ENCODE data around the gene SLC5A8. TPM values are rescaled to one million over a fixed set of nuclear protein-coding genes. Genes with fewer than 3 reads are reported as not detected.

The SLC5A8 gene
- total and polyA plus RNA-seq, 2 donors (not counting 1 experiment from before 2014, with no cell fraction given), result not detected

DNA sequence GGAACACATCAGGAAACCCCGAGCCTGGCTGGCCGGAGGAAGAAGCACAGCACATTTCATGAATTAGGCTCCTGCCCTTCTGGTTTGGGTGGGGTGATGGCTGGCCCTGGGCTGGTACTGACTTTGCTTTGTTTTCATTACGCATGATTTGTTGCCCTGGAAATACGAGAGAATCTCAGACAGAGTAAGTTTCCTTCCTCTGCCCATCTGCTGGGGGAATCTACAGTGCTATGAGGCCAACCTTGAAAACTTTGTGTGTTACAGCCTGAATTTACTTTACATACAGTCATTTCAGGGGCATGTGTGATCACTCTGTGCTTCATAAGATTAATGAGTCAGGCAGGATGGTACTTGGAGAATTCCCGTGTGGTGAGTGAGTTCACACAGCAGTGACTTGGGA, 20.5 kb upstream of the SLC5A8 start:
- H3K36me3 ChIP-seq (replicated peaks in 1 of 2; ENCODE audit: control extremely low read depth in 1 of 2, control insufficient read depth in 1 of 2, extremely low read depth in 1 of 2, insufficient read depth in 2 of 2, low read length in 1 of 2), result no peaks in the 10 kb centered on the region
- H3K9me3 ChIP-seq (ENCODE audit: control extremely low read depth in 1 of 3, control insufficient read depth in 2 of 3, insufficient read depth in 1 of 3, low read length in 2 of 3), result no peaks in the 10 kb centered on the region
- DNase-seq, result no peak
- no peak overlapping the region for H2AFZ ChIP-seq (ENCODE audit: insufficient read depth, low read depth, low read length, poor library complexity, severe bottlenecking)
- H3K27me3 ChIP-seq (replicated peaks in 1 of 4; ENCODE audit: control extremely low read depth in 1 of 4, control insufficient read depth in 3 of 4, insufficient read depth in 4 of 4, low read length in 3 of 4), result peaks cover 0 to 3% (median 0%) of the 10 kb centered on the region in 4 experiments
- H3K27ac ChIP-seq (ENCODE audit: low read length in 2 of 2), result no peak overlapping the region
- no peak overlapping the region for H3K4me3 ChIP-seq (ENCODE audit: control extremely low read depth in 1 of 5, extremely low read depth in 1 of 5, insufficient read depth in 1 of 5, low read depth in 2 of 5, low read length in 4 of 5)
- no peak for ATAC-seq (ENCODE audit: low read depth)
- no peak overlapping the region for H3K9ac ChIP-seq (ENCODE audit: low read length)
- ChIA-PET POLR2A (no interaction called here), CTCF (no interaction called here)
- no peaks in the 10 kb centered on the region for H3K4me1 ChIP-seq (ENCODE audit: control insufficient read depth in 2 of 2, insufficient read depth in 2 of 2, low read length in 2 of 2)
- no peaks in the 10 kb centered on the region for H3K4me1 Mint-ChIP-seq
- no peak overlapping the region for H3K4me2 ChIP-seq (replicated peaks; ENCODE audit: low read depth, low read length, poor library complexity, severe bottlenecking)
- H3K27ac Mint-ChIP-seq, result no peak overlapping the region
- 61% methylated on average over 4 of the region's 5 CpGs for WGBS (ENCODE audit: insufficient coverage)
- no peaks in the 10 kb centered on the region for H3K27me3 Mint-ChIP-seq
- H3K4me3 Mint-ChIP-seq, result no peak overlapping the region
- TF ChIP-seq EZH2 (IDR thresholded peaks at IDR 0.05; ENCODE audit: borderline replicate concordance, insufficient read depth, low read depth, low read length, poor library complexity, severe bottlenecking) (no peak), CTCF (IDR thresholded peaks at IDR 0.05) (no peak)
- intact Hi-C loops (cut with micrococcal nuclease), result no loop called here
- H3K79me2 ChIP-seq (ENCODE audit: control insufficient read depth, insufficient read depth, low read length), result no peaks in the 10 kb centered on the region
- no peaks in the 10 kb centered on the region for H4K20me1 ChIP-seq (ENCODE audit: control insufficient read depth, insufficient read depth, low read length, poor library complexity, severe bottlenecking)
- no peaks in the 10 kb centered on the region for H3K9me3 Mint-ChIP-seq (ENCODE audit: insufficient read depth)

DNA sequence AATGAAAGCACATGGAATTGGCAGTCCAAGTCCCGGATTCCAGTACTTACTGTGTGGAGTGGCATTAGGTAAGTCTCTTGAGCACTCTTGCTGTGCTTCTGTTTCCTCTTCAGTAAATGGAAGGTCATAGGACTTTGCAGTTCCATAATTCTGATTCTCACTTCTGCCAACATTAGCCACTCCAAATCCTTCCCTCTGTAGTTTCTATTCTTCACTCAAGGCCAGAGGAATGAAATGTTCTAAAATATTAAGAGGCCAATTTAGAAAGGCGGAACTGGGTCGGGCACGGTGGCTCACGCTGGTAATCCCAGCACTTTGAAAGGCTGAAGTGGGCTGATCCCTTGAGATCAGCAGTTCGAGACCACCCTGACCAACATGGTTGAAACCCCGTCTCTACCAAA, 19.8 kb upstream of the SLC5A8 start:
- H3K4me1 Mint-ChIP-seq, result no peaks in the 10 kb centered on the region
- CTCF ChIA-PET, result no interaction called here

More for the DNA sequence above, 19.8 kb upstream of the SLC5A8 start:
- H4K20me1 ChIP-seq (ENCODE audit: control insufficient read depth, insufficient read depth, low read length, poor library complexity, severe bottlenecking), result no peaks in the 10 kb centered on the region
- H3K27ac ChIP-seq (ENCODE audit: low read length in 2 of 2), result no peak overlapping the region
- Mint-ChIP-seq H3K4me3 (no peak overlapping the region), H3K27ac (no peak overlapping the region), H3K27me3 (no peaks in the 10 kb centered on the region), H3K9me3 (ENCODE audit: insufficient read depth) (no peaks in the 10 kb centered on the region)
- H3K27me3 ChIP-seq (replicated peaks in 1 of 4; ENCODE audit: control extremely low read depth in 1 of 4, control insufficient read depth in 3 of 4, insufficient read depth in 4 of 4, low read length in 3 of 4), result peaks cover 0 to 3% (median 0%) of the 10 kb centered on the region in 4 experiments
- no peaks in the 10 kb centered on the region for H3K9me3 ChIP-seq (ENCODE audit: control extremely low read depth in 1 of 3, control insufficient read depth in 2 of 3, insufficient read depth in 1 of 3, low read length in 2 of 3)
- intact Hi-C loops (cut with micrococcal nuclease), result no loop called here
- no peak for DNase-seq
- no peak overlapping the region for H2AFZ ChIP-seq (ENCODE audit: insufficient read depth, low read depth, low read length, poor library complexity, severe bottlenecking)
- ATAC-seq (ENCODE audit: low read depth), result no peak
- no peak overlapping the region for H3K4me2 ChIP-seq (replicated peaks; ENCODE audit: low read depth, low read length, poor library complexity, severe bottlenecking)
- H3K4me1 ChIP-seq (ENCODE audit: control insufficient read depth in 2 of 2, insufficient read depth in 2 of 2, low read length in 2 of 2), result no peaks in the 10 kb centered on the region
- H3K36me3 ChIP-seq (replicated peaks in 1 of 2; ENCODE audit: control extremely low read depth in 1 of 2, control insufficient read depth in 1 of 2, extremely low read depth in 1 of 2, insufficient read depth in 2 of 2, low read length in 1 of 2), result no peaks in the 10 kb centered on the region
- no peak overlapping the region for H3K9ac ChIP-seq (ENCODE audit: low read length)
- no peaks in the 10 kb centered on the region for H3K79me2 ChIP-seq (ENCODE audit: control insufficient read depth, insufficient read depth, low read length)
- 89% methylated on average over 3 of the region's 7 CpGs for WGBS (ENCODE audit: insufficient coverage)
- TF ChIP-seq CTCF (IDR thresholded peaks at IDR 0.05) (no peak), EZH2 (IDR thresholded peaks at IDR 0.05; ENCODE audit: borderline replicate concordance, insufficient read depth, low read depth, low read length, poor library complexity, severe bottlenecking) (no peak)
- POLR2A ChIA-PET, result no interaction called here
- no peak overlapping the region for H3K4me3 ChIP-seq (ENCODE audit: control extremely low read depth in 1 of 5, extremely low read depth in 1 of 5, insufficient read depth in 1 of 5, low read depth in 2 of 5, low read length in 4 of 5)
